Activated CD4-positive, alpha-beta T cell treated with anti-CD3 and anti-CD28 coated beads for 4 hours (primary cell): Measurements from ENCODE around the gene PEX11G.

ENCODE experiments used
- DNase-seq, 2 donors: peaks; one replicate each; pipeline ENCODE4 v3.0.0-alpha.2; 2020

The PEX11G gene

DNA sequence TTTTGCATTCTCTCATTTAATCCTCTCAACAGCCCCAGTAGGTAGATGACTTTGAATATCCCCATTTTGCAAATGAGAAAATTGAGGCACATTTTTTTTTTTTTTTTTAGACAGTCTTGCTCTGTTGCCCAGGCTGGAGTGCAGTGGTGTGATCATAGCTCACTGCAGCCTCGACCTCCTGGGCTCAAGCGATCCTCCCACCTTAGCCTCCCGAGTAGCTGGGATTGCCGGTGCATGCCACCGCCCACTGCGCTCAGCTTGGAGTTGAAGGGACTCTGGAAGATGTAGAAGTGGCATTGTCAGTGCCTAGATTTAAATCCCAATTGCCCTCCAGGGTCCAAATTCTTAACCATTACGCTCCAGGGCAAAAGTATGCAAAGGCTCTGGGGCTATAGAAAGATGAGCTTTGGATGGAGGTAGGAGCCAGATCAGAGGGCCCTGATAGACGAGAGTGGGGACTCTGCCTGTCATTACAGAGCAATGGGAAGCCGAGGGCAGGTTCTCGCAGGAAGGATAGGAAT lies 32.8 kb upstream of the PEX11G start:
- no peak for DNase-seq

DNA sequence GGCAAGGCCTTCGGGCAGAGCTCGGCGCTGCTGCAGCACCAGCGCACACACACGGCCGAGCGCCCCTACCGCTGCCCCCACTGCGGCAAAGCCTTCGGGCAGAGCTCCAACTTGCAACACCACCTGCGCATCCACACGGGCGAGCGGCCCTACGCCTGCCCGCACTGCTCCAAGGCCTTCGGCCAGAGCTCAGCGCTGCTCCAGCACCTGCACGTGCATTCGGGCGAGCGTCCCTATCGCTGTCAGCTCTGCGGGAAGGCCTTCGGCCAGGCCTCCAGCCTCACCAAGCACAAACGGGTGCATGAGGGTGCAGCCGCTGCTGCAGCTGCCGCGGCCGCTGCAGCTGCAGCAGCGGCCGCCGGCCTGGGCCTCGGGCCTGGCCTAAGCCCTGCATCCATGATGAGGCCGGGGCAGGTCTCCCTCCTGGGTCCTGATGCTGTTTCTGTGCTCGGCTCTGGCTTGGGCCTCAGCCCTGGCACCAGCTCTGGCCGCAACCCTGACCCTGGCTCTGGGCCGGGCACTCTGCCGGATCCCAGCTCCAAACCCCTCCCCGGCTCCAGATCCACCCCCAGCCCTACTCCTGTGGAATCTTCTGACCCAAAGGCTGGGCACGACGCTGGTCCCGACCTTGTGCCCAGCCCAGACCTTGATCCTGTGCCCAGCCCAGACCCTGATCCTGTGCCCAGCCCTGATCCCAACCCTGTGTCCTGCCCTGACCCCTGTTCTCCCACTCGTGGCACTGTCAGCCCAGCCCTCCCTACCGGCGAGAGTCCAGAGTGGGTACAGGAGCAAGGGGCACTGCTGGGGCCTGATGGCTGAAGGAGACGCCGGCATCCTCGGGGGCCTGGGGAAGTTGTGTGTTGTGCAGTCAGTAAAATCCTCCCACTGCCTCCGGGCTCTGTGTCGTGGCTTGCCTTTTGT lies 31.6 kb upstream of the PEX11G start:
- DNase-seq, result no peak

DNA sequence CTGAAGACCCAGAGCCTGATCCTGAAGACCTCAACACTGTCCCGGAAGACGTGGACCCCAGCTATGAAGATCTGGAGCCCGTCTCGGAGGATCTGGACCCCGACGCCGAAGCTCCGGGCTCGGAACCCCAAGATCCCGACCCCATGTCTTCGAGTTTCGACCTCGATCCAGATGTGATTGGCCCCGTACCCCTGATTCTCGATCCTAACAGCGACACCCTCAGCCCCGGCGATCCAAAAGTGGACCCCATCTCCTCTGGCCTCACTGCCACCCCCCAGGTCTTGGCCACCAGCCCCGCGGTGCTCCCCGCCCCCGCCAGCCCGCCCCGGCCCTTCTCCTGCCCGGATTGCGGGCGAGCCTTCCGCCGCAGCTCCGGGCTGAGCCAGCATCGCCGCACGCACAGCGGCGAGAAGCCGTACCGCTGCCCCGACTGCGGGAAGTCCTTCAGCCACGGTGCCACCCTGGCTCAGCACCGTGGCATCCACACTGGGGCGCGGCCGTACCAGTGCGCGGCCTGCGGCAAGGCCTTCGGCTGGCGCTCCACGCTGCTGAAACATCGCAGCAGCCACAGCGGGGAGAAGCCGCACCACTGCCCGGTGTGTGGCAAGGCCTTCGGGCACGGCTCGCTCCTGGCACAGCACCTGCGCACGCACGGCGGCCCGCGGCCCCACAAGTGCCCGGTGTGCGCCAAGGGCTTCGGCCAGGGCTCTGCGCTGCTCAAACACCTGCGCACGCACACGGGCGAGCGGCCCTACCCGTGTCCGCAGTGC lies 30.7 kb upstream of the PEX11G start:
- no peak for DNase-seq

DNA sequence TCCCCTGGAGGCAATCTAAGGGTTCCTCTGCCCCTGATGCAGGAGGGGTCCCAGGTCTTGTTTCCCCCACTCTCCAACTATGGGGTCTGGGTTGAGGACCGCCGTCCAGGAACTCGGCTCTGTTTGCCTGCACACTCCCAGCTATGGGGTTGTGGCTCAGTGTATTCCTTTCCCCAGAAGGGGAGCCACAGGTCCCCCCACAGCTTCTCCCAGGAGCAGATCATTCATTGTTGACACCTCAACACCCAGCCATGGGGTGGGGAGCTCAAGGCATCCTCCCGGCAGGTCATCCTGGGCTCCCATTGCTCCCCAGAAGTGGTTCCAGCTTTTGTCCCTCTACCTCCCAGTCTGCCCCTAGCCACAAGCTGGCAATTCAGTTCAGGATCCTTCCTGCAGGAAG lies 28.0 kb upstream of the PEX11G start:
- no peak for DNase-seq

DNA sequence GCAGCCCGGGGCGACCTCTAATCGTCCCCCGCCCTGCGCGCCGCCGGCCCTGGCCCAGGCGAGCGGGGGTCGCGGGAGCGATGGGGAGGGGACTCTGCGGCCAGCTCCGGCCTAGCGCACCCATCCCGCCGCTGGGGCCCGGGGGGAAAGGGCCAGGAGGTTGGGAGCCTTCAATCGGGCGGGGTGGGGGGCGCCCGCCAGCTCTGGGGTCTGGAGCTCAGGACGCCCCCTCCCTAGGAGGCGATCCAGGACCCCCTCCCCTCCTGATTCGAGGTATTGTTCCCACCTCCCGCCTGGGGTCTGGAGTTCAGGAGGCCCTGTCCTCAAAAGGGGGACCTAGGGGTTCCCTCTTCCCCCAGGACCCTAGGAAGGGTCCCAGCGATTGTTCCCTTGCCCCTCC lies 27.5 kb upstream of the PEX11G start:
- no peak for DNase-seq

DNA sequence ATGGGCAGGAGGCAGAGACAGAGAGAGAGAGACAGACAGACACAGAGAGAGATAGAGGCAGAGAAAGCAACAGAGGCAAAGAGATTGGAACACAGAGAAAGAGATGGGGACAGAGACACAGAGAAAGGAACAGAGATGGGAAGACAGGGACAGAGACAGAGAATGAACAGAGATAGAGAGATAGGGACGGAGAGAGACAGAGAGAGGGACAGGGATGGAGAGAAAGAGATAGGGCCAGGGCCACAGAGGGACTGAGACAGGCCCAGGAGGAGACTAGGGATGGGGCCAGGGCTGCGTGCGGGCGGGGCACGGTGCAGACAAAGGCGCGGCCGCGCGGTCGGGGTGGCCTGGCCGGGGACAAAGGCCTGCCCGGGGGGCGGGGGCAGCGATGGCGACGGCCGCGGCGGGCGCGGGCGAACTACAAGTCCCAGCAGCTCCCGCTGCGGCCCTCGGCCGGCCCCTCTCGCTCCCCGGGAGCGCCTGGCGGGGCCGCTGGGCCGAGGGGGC lies 26.9 kb upstream of the PEX11G start, which contains the start of gene ZNF358:
TSS of gene ZNF358 (plus strand) at position 459 of the 507 bp plus-strand sequence. CDS start 3,140 bp downstream, outside the sequence.
- no peak for DNase-seq

DNA sequence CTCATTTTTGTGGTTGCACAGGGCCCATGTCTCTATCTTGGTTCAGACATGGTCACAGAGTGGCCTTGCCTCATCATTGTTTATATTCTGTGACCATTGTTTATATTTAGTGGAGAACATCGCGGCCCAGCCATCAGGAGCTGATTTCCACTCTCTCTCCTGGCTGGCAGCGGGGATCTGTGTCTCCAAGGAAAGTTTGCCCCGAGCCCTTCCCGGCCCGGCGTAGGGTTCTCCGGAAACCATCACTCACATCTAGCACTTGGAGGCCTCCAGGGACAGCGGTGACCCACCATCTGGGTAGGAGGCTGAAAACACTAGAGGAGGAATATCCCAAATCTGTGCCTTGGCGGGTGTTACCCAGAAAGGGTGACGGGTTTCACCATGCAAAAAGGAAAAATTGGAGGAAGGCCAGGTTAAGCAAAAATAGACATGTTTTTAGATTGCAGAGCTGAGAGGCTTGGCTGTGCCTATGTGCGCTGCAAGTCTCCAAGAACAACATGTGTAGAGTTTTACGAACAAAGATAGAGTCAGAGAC lies 26.3 kb upstream of the PEX11G start:
- no peak for DNase-seq

DNA sequence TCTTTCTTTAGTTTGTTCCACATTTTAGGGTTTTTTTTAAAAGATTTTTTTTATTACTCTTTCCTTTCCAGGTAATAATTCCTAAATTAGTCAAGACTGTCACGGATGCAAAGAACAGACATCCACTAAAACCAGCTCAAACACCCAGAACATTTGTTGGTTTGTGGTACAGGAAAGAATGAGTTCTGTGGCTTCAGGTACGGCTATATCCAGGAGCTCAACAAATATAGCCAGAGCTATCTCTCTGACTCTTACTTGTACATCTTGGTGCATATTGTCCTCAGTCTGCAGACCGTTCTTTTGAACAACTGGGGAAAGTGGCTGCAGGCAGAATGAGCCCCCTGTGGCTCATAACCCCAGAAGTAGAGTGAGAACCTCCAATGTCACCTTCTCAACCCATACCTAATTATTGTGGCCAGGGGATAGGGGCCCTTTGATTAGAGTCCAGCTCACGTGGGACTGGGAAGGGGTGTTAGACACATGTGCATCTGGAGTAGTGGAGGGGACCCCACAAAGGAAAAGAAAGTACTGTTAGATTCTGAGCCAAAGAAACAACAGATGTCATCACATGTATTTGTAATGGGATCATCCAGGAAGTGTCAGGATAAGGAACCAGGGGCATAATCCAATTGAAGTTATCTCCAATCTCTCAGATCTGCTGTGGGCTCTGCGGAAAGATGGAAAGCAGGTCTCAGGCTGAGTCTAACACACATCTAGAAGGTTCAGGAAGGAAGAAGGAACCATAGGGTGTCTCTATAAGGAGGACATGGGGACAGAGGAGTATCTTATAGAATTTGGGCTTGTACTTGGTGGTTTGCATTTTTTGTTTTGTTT lies 25.2 kb upstream of the PEX11G start:
- no peak for DNase-seq

DNA sequence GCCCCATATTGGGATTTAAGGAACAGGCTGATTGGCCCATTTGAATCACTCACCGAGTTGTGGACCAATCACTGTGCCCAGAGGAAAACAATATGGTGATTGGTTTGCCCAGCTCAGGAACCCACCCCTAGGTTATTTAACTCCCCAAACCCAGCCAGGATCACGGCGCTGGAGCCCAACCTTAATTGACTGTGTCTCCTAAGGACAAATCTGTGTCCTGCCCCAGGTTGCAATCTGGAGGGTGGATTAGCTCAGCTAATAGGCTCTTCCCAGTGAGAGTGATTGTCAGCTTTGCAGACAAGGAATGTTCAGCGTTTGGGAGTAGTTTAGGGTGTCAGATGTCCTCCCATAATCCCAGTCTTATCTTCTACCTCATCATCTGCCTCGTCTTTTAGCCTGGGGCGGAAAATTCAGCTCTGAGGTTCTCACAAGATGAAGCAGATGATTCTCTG lies 23.6 kb upstream of the PEX11G start:
- DNase-seq, result no peak

DNA sequence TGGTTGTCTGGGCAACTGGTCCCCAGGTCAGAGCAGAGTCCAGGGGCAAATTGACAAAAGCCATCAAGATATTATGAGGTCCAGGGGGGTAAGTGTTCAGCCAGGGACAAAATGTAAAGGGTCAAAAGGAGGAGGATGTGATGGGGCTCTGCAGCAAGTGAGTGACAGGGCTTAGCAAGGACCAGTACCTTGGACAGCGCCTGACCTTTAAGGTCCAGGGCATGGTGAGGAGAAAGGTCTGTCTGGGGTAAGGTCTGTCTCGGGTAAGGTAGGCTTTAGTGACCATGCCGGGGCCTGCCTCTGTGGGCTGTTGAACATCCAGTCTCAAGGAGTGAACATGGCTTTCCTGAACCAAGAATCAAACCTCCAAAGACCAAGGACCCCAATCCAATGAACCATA lies 20.8 kb upstream of the PEX11G start:
- no peak for DNase-seq

DNA sequence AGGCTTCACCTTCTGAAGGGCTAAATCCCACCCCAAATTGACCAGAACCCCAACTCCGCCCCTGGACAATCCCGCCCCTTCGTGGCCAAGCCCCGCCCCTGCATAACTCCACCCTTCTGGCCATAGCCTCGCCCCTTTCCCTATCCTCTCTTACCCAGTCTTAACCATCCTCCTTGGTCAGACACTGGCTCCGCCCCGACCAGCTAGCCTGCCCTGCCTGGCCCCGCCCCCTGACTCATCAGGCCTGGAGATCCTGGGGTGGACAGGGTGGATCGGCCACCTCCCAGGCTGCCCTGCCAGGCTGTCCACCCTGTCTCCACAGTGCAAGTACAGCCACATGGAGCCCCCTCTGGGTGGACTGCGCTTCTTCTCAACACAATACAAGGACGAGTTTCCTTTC lies 19.0 kb upstream of the PEX11G start:
- no peak for DNase-seq

DNA sequence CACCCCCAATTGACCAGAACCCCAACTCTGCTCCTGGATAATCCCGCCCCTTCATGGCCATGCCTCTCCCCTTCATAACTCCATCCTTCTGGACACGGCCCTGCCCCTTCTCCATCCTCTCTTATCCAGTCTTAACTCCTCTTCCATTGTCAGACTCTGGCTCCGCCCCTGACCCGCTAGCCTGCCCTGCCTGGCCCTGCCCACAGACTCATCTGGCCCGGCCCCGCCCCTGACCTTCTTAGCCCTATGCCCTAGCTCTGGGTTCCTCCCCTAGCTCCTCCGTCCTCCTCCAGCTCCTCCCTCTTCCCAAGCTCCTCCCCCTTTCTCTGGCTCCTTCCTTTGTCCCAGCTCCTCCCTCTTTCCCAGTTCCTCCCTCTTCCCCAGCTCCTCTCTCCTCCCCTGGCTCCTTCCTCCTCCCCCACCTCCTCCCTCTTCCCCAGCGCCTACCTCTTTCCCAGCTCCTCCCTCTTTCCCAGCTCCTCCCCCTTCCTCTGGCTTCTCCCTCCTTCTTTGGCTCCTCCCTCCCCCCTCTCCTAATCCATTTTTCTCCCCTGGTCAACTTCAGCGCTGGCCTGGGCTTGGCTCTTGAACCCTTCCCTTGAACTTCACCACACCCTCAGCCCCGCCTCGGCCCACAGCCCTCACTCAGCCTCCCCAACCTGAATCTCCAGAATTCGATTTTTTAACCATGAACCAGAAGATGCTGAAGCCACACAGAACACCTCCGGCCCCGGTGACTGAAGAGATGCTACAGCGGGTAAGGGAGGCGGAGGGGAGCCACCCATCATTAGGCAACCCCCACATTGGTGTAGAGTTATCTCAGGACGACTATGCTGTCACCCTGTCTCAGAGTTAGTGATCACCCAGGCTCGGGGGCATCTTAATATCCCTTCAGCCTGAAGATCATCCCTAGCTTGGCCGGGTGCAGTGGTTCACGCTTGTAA lies 17.8 kb upstream of the PEX11G start:
- no peak for DNase-seq

DNA sequence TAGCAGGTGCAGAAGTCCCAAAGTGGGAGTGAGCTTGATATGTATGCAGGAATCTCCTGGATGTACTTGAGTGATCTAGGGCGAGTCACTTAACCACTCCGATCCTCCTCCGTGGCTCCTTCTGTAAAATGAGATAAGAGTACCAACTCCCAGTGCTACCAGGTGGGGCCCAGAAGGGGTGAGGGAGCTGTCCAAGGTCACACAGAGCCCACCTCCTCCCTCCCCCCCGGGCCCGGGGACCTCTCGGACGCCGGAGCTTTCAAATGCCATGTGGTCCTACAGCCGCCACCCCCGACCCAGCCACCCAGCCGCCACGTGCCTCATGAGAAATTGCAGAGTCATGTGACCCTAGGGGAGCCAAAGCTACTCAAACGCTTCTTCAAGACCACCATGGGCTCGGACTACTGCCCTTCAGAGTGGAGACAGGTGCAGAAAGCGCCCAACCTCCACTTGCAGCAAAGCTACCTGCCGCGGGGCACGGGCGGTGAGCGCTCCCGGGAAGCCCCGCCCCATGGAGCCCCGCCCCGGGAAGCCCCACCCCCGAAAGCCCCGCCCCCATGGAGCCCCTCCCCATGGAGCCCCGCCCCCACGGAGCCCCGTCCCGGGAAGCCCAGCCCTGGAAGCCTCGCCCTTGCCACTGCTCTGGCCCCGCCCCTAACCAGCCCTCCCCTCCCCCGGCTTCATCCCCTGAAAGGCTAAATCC lies 17.0 kb upstream of the PEX11G start:
- no peak for DNase-seq

DNA sequence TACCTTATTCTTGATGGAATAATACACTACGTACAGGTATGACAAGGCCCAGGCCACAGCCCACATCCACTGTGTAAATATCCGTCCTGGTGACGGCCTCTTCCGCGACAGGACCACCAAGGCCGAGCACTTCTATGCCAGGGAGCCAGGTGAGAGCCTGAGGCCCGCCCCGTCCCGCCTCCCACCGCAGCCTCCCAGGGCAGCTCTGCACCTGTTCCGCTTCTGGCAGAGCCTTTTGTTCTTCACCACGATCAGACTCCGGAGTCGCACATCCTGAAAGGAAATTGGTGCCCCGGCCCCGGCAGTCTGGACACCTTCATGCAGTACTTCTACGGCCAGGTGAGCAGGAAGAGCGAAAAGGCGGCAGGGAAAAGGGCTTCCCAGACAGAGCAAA lies 16.4 kb upstream of the PEX11G start:
- DNase-seq, result no peak

DNA sequence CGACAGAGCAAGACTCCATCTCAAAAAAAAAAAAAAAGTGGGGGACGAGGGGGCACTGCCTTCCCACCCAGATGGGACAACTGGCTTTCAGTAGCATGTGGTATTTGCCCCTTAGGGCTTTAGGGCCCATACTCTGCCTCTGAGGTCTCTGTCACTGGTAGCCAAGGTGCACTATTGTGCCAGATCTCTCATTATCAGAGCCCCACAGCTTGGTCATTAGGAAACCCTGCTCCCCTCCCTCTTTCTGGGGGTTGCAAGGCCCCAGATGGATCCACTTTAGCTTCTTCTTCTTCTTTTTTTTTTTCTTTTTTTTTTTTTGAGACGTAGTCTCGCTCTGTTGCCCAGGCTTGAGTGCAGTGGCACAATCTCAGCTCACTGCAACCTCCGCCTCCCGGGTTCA lies 15.8 kb upstream of the PEX11G start:
- no peak for DNase-seq

DNA sequence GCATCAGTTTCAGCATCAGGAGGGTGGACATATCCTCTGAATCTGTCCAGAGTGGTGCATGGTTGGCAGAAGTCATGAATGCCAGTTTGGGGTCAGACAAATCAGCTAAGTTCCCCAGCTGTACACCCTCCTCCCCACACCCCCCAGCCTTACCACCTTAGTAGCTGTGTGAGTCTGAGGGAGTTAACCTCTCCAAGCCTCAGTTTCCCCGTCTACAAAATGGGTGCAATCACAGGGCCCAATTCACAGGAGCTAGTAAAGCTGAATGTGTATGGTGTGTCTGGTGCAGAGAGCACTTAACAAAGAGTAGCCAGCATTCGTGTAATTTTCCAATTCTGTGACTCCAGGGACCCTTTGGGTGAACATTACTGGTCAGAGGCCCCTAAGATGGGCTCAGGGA lies 13.7 kb upstream of the PEX11G start:
- no peak for DNase-seq

DNA sequence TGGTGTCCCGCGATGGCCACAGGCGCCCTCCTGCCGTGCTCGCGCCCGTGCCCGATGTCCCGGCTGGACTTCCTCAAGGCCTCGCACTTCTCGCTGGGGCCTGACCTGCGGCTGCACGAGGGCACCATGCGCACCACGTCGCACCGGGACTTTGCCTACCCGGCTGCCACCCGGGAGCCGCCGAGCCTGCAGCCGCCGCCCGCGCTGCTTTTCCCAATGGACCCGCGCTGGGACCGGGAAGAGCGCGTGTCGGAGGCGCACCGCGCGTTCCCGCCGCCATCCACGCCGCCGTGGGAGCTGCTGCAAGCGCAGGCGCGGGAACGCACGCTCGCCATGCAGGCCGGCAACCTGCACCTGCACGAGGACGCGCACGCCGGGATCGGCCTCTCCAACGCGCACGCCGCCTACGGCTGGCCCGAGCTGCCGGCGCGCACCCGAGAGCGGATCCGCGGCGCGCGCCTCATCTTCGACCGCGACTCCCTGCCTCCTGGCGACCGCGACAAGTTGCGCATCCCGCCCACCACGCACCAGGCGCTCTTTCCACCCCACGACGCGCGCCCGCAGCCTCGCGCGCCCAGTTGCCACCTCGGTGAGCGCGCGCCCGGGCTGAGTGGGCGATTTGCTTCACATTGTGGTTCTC lies 12.1 kb upstream of the PEX11G start:
- peak in 1 of 2 donors; percentile 22 for DNase-seq

DNA sequence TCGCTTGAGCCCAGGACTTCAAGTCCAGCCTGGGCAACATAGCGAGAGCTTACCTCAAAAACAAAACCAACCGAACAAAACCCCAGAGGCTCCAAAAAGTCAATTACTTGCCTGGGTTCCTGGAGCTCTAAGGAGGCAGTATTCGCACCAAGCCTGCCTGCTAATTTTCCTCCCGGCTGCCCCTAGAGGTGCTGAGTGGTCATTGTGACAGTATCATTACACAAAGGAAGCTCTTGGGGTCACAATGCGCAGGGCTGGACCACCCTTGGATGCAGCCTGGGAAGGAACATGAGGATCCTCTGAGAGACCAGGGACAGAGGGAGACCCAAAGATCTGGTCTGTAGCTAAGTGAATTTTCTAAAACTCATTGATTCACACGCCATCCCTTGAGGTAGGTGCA lies 8.5 kb upstream of the PEX11G start:
- no peak for DNase-seq

DNA sequence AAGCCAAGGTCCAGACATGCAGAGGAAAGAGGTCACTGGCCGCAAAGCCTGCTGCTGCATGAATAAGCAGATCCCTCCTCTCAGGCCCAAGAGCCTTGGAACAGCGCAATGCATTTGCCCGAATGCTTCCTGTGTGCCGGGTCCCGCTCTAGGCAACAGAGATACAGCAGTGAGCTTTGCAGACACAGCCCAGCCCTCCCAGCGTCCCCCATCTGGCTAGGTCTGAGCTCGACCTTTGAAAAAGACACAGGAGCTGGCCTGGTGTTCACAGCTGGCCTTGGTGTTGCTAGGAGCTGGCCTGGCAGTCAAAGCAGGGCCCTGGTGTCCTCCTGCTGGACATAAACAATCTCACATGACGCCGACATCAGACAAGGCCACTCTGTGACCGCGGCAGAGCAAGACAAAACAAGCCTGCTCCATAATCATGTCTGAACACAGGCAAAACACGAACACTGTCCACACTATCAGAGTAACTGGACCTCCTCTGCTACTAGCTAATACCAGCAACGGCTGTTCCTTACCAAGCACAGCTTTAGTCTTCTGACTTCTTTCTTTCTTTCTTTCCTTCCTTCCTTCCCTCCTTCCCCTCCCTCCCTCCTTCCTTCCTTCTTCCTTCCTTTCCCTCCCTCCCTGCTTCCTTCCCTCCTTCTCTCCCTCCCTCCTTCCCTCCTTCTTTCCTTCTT lies 5.7 kb upstream of the PEX11G start:
- DNase-seq, result no peak
